Transverse colon (tissue), 4 donors: Measurements from ENCODE around the gene FAM120C.

Experiments used
- CTCF ChIP-seq, 5 experiments: fragments of 200-600 bp in 3 of 5; fragments of 450-650 bp in 2 of 5; sonication (generic) in 3 of 5; IDR thresholded peaks; 1 replicate in 2 of 5; 2 replicates in 3 of 5; pipeline ENCODE4 v1.5.1; 2016 to 2017; ENCODE audit warnings: antibody characterized with exemption in 5 of 5, inconsistent platforms in 3 of 5, mild to moderate bottlenecking in 2 of 5, moderate library complexity in 1 of 5
- EP300 ChIP-seq: sonication (generic); formaldehyde crosslinking; IDR thresholded peaks from one replicate; pipeline ENCODE4 v1.6.1; 2017; ENCODE audit warnings: antibody characterized with exemption, low read depth
- POLR2A ChIP-seq: fragments of 450-650 bp; IDR thresholded peaks from one replicate; pipeline ENCODE4 v1.6.1; 2016; ENCODE audit warnings: antibody characterized with exemption, mild to moderate bottlenecking, moderate library complexity
- POLR2AphosphoS5 ChIP-seq, 3 donors: sonication (generic); formaldehyde crosslinking; IDR thresholded peaks; one replicate each; pipeline ENCODE4 v1.6.1; 2016; ENCODE audit warnings: antibody characterized with exemption in 3 of 3

- no peak for TF ChIP-seq CTCF (IDR thresholded peaks at IDR 0.05)
- TF ChIP-seq POLR2A: peak; percentile 25
- TF ChIP-seq EP300: no peak
- peak; percentile 28 to 66 (median 62) for TF ChIP-seq POLR2AphosphoS5 (IDR thresholded peaks at IDR 0.05)
These were observed at the start of gene FAM120C for GRCh38 chrX:54182864-54183613.
